ENCODE measurements around the gene OR6C2.

DNA sequence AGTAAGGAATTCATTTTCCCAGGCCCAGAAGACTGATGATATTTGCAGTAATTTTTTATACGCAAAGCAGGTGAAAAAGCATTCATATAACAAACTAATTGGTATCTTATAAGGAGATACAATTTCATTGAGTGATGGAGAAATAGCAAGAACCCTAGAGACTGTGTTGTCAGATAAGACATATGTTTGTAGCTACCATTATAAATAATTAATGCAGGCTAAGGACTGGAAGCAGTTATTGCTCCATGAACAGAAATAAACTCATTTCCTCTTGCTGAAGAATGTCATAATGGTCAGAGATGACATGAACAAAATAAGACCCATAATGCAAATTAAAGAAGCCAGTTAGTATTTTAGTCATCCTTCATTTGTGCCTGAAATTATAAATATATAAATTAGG, 1.5 kb downstream of the OR6C2 start:
- TF ChIP-seq, protein P1, sequence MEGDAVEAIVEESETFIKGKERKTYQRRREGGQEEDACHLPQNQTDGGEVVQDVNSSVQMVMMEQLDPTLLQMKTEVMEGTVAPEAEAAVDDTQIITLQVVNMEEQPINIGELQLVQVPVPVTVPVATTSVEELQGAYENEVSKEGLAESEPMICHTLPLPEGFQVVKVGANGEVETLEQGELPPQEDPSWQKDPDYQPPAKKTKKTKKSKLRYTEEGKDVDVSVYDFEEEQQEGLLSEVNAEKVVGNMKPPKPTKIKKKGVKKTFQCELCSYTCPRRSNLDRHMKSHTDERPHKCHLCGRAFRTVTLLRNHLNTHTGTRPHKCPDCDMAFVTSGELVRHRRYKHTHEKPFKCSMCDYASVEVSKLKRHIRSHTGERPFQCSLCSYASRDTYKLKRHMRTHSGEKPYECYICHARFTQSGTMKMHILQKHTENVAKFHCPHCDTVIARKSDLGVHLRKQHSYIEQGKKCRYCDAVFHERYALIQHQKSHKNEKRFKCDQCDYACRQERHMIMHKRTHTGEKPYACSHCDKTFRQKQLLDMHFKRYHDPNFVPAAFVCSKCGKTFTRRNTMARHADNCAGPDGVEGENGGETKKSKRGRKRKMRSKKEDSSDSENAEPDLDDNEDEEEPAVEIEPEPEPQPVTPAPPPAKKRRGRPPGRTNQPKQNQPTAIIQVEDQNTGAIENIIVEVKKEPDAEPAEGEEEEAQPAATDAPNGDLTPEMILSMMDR (IDR thresholded peaks at IDR 0.05), result no peak
- TF ChIP-seq EP300 (IDR thresholded peaks at IDR 0.05), result no peak
